SW 1271 (cell line): ENCODE measurements around the gene PLA2G4D.

Experiments used
- DNase-seq, 2 experiments: peaks; one replicate each; lab custom pipeline; 2025; lab: John Stamatoyannopoulos, UW

PLA2G4D gene

DNA sequence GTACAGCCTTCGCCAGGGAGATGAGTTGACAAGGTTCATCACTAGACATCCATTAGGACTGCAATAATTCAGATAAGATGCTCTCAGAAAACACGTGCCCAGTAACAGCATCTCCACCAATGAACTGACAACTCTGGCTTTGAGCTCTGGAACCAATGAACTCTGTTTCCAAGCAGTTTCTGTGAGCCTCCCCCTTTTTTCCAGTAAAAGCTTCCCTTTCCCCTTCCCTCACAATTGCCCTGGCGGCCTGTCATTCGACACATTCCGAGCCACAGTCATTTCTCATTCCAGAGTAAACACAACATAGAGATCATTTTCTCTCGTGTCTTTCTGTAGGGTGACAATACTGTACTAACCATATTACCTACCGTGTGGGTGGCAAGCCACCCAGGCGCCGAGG lies 3.6 kb downstream of the PLA2G4D start:
- DNase-seq, result no peak

DNA sequence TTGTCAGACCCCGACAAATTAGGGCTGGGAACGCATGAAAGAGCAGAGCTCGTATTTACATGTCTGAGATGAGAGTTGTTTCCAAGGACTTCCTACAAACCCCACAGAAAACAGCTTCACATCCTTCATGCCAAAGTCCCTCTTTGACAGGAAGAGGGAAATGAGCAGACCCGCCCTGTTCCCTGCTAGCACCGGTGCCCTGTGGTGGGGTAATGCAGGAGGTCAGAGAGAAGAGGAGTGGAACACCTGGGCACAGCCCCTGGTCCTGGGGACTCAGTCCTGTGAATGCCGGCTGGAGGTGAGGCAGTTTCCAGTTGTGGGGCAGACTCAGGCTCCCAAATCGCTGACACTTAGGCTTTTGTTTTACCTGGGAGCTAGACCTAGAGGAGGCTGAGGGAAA lies 4.0 kb downstream of the PLA2G4D start:
- DNase-seq, result no peak

DNA sequence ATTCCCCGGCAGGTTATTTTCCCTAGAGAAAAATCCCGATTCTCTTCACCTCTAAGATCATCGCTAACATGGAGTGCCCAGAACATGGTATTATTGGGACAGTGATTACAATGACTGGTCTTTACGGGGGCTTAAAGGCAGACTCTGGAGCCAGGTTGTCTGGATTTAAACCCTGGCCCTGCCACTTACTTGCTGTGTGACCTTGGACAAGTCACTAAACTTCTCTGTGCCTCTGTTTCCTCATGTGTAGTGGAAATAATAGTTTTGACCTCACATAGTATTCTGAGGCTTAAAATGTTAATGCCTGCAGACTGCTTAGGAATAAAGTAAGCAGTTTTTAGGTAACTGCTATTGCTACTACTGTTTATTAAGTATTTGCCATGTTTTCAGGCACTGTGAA lies 4.4 kb downstream of the PLA2G4D start:
- DNase-seq, result no peak

DNA sequence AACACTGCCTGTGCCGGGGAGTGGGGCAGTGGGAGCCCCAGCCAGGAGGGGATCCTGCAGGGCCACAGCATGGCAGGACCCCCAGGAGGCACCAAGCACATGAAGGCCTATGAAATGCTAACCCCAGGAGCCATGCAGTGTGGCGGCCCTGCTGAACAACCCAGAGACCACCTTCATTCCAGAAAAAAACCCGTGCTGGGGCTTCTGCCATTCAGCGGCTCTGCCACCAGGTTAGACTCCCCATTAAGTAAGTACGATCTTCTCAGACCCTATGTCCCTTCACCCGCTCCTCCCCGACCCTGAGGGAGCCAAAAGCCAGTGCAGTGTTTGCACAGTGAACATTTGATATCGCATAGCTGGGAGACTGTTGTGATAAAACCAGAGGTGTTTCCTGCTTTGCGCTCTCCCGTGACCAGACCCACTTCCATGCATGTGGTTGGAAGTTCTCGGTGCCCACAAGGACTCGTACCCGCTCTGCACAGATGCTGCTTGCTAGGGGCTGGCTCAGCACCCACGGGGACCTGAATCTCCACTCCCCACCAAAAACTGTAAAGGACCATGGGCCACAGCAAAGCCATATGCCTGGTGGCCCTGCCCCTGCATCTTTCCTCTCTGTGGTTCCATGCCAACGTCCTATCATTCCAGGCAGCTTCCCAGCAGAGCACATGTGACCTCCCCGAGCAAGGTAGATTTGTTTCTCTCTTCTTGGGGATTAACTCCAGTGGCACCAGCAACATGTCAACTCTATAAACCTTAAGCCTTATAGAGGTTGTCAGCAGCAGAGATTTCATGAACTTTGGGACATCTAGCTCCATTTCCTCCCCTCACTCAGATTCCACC lies 5.3 kb downstream of the PLA2G4D start:
- DNase-seq, result no peak

DNA sequence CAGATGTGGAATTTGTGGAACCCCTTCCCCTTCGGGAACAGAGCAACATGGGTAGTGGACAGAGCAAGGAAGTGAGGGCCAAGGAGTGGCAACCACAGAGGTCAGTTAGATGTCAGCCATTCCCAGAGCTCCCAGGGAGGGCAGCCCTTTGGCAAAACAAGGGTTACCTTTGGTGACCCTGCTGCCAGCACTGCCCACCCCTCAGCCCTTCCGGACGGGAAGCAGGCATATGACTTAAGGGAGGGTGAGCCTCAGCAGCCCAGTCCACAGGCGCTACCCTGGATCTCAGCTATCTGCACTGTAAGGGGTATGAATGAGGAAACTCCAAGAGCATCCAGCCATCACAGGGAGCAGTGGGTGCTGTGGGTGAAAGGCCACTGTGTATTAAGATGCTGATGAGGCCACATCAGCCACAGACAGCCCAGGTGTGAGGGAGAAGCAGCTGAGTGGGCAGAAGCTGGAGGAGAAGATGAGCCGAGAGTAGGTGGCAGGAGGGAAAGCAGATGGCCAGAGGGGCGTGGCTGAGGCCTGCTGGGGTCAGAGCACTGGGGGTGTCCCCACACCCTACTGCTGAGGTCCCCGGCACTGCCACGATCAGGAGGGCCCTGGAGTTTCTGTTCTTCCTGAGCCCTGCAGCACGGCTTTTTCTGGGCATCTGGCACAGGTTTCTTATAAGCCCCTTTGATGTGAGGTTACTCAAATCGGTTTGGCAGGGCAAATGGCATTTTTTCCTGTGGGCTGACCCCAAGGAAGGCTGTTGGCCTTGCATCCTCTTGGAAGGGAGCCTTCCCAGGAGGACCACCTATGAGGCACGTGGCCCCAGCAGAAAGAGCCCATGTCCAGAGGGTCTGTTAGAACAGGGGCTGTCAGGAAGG lies 6.2 kb downstream of the PLA2G4D start:
- DNase-seq, result no peak

DNA sequence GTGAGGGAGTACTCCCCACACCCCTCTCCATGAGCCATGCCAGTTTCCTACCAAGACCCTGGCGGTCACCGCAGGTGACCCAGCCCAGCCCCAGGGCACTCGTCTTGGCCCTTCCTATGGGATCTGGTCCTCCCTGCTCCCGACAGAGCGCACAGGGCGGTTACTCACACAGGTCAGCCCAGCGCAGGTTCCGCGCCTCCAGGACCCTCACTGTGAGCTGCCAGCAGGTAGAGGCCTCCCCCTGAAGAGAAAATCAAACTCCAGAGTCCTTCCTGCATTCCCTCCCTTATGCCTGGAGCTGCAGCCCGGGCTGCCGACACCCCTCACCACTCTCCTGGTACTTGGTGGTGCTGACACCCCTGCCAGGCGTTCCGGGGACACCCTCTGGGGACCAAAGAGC lies 6.9 kb downstream of the PLA2G4D start:
- DNase-seq, result no peak

DNA sequence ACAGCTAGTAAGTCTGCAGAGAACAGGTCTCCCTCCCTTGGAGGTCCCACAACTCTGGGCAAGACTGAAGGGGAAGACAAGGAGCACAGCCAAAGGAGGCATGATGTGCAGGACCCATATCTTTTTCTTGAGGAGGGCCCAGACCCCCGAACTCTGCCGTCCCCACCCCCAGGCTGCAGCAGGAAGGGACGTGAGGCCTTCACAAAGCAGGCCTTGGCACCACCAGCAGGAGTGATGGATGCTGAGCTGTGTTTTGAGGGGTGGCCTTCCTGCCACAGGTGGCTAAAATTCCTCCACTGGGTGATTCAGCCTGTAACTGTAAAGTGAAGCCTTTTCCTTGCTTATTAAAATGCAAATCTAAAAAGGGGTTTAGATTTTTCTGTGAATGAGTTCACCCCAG lies 8.6 kb downstream of the PLA2G4D start:
- no peak for DNase-seq

DNA sequence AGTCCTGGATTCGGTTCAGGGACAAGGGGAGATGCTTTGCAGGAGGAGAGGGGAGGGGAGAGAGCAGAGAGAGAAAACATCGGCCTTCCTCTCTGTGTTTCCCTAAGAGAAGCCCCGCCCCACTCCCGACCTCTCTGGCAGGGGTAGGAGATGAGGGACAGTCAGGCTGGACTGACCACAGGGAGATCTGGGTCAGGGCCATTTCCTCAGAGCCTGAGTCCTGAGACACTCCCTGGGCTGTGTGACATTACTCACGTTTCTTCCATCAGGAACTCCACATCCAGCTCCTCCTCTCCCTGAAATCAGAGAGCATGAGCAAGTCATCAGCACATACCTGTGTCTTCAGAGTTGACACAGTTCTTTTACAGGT lies 9.1 kb downstream of the PLA2G4D start:
- DNase-seq, result no peak

DNA sequence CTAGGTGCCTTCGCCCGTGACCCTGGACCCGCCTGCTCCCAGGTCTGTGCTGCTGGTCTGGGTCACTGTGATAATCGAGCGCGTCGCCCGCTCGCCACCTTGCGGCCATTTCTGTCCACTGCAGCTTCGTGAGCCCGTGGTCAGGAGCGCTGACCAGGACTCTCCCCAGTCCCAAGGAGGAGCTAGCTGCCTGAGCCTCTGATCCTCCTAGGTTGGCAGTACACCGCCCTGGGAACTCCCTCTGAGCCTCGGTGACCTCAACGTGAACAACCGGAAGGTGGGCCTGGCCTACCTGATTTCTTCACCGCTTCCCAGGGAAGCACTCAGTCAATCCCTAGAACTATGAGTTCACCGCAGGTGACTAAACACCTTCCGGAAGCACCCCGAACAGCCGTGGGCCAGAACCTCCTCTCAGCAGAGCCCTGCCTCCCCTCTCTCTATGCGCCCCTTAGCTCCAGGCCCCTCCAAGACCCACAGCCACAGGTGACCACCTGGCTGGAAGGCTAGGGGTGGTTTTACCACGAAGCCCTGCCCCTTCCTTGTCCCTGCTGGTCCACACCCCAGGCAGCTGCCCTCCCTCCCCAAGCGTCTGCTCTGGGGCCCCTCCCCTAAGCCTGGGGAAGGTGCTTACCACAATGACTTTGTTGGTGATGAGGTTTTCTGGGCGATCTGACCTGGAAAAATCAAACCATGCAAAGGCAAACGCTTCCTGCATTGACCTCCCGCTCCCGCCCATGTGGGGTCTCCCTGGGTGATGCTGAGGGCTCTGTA lies 9.7 kb downstream of the PLA2G4D start:
- peak in 1 of 2 experiments; percentile 25 for DNase-seq

DNA sequence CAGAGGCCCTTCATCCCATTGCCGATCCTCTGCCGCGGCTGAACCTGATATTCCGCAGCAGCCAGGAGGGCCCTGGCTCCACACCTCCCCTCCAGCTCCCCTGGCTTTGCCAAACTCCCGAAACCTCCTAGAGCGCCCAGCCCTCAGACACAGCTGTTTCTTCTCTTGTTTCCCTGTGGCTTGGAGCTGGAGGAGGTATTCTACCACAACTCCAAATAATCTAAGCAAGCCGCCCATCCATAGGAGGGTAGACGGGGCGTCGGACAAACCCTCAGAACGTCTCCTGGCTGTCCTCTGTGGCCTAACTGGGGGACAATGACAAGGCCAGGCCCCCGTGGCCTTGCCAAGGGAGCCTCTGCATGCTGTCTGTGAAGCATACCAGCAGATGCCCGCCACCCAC lies 10.4 kb downstream of the PLA2G4D start:
- DNase-seq, result no peak

DNA sequence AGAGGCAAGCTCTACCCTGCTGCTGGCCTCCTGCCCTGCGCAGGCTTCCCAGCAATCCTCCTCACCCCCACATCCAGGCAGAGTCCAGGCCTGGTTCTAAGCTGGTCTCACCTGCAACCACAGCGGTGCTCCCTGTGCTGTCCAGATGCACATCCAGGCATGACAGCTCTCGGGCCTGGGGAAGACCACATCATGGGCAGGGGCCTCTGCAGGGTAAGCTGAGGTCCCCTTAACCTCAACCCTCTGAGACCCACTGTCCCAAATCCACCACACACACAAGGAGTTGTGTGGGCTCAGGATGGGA lies 10.8 kb downstream of the PLA2G4D start:
- no peak for DNase-seq

DNA sequence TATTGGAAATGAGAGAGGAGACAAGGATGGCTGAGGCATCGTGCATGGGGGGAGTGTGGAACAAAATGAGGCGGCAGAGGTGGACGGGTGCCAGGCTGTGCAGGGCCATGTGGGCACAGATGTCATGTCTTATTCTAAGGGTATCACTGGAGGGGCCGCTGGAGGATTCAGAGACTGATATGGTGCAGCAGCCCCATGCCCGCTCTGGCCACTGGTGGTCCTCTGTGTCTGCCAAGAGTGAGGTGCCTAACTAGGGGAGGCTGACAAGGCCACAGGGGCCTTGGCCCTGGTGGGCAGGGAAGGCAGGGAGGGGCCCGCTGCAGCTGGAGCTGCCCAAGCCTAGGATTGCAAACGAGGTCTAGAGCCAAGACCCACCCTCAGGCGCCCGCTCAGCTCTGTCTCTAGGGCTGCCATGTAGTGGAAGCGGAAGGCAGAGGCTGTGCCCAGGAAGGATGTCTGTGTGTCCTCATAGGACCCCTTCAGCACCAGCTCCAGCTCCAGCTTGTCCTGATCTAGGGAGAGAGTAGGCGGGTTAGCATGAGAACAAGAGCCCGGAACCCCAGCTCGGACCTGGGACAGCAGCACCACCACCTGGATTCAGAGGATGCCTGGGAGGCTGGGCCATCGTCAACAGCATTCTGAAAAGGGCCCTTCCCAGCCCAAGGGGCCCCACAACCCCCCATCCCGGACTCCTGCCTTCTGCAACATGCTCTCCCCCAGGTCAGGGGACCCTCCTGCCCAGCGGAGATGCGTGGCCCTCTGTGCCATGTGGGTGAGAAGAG lies 11.3 kb downstream of the PLA2G4D start:
- no peak for DNase-seq

DNA sequence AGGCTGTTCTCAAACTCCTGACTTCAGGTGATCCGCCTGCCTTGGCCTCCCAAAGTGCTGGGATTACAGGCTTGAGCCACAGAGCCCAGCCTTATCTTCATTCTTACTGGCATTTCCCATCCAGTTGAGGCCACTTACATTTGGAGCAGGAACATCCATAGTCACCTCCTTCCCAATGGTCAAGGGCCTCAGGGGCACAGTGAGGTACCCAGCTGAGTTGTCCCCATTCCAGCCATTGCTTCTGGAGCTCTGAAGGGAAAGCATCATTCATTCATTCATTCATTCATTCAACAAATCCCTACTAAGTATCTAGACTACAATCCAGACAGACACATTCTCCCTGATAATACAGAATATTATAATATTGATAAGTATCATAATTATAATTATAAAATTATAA lies 12.2 kb downstream of the PLA2G4D start:
- no peak for DNase-seq

DNA sequence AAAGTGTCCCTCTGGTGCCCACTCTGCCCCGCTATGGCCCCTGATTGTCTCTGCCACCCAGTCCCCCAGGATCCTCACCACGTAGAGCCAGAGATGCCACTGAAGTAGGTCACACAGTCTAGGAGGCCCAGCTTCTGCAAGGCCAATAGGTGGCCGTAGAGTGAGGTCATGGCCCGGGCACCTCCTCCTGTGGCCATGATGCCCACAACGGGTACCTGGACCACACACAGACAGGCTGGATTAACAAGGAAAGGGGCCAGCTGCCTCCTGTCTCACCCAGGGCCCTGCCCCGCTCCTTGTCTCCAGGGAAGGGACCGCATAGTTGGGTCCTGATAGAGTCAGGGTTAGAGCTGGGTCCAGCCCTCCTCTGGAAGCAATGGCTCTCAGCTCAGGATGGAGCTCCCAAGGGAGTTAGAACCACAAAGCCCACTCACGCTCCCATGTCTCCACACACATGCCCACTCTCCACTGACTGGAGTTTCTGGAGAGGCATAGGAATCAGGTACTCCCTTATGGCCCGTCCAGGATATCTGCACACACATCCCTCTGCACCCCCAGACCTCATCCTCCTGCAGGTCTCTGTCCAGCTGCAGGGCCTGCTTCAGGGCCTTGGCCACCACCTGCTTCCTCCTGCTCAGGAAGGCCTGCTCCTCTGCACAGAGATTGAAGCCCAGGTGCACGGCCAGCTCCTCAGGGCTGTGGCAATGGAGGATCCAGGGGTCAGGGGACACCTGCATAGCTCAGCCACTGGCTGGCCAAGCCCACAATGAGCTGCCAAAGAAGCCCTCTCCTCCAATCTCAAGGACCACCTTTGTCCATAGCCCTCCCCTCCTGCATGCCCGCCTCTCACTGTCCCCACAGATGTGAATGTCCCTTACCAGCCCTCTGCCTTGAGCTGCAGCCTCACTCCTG lies 13.2 kb downstream of the PLA2G4D start:
- DNase-seq, result no peak

DNA sequence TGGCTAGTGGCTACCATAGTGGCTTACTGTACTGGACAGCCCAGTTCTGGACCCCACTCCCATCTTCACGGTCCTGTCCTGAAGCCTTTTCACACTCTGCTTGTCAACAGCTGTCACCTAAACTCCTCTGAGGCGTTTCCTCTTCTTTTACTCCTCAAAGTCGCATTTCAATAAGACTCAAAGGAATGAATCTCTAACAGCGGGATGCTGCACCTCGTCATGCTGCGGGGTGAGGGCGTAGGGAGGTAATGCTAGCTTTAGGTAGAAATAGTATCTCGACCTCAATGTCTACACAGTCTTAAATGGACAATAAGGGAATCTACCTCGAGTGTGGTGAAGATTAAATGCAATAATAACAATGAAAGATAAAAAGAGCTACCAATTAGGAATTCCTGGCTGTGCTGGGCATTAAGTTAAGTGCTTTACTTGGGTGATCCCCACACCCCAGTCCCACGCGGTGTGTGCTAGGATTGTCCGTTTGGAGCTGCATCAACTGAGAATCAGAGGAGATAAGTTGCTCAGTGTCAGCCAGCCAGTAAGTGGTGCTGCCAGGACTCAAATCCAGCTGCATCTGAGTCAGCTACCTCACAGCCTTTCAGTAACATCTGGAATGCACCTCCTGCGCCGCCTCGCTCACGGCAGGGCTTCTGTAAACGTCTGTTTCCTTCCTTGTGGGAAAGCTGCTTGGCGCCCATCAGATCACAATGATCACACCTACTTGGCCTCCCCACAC lies 14.0 kb downstream of the PLA2G4D start:
- DNase-seq, result no peak

DNA sequence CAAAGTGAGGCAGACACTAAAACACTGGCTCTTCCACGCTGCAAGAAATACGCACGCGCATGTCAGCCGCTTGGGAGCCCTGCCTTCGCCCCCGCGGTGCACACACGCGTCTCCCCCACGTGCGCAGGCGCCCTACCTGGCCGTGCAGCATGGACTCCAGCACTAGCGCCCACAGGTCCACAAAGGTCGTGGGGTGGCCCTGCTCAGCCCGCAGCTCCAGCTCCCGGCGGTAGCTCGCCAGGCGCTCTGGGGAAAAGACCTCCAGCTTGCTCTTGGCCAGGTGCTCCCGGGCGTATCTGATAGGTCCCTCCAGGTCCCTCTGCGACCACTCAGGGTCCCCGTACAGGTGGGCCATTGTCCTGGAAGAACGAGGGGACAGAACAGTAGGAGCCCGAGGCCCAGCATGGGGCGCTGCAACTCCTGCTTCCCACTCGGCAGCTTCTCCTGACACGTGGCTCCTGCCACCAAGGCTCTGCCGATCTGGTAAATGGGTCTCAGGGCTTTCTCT lies 14.9 kb downstream of the PLA2G4D start:
- DNase-seq, result no peak

DNA sequence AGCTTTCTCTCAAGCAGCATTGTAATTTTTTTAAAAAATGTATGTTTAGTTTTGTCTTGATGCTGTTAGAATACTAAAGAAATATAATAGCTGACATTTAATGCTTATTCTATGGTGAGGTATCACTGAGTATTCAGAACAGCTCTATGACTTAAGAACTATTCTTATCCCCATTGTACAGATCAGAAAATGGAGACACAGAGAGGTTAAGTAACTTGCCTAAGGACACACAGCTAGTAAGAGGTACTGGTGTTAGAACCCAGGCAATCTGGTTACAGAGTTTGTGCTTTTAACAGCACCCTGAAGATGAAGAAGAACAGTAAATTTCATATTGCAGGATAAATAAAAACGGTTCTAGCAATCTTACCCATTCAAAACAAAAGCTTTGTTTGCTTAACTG lies 15.5 kb downstream of the PLA2G4D start:
- no peak for DNase-seq

DNA sequence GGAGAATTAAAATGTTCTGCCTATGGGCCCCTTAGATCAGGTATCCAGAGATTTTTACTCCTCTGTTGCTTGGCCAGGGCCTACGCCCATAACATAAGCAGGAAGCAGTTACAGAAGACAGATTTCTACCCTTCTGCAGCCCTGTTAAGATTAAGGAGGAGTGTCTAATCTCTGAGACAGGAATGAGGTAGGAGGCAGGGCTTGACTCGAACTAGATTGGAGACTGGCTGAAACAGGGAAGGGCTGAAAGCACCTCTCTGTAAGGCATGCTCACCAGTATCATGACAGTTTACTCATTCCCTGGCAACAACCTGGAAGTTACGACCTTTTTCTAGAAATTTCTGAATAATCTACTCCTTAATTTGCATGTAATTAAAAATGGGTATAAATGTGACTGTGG lies 16.7 kb downstream of the PLA2G4D start:
- no peak for DNase-seq

DNA sequence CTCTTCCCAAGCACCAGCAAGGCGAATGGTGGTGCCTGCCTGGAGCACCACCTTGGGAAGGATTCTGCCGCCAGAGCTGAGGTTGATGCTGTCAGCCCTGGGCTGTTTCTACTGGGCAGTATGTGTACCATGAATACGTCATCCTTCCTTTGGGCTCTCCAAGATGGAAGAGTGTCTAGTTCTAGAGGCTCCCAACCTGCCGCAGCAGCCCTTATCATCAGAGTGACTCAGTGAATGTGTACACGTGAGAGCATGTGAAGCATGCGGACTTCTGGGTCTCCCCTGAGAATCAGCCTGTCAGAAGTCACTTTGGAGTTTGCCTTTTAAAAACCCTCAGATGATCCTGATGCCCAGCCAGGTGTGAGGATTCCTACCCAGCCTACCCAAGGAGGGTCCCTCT lies 20.9 kb downstream of the PLA2G4D start:
- no peak for DNase-seq

DNA sequence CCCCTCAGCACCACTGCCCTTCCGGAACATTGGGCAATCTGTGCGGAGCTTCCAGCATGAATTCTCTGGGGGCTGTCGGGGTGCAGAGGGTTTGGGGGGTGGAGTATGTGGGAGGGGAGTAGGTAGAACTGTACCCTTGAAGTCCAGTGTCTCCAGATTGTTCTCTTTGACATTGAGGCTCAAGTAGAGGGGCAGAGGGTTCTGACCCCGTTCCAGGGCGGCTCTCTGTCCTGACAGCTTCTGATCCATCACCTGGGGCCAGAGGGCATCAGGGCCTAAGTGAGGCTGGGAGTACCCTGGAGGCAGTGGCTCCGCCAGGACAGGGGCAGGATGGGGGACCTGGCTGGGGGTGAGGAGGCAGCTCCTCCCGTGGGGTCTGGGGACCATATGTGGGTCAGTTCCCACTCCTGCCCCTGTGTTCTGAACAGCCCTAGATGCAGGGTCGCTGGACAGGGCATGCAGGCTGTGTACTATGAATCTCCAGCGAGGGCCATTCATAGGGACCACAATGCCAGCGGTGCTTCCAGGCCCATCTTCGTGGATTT lies 22.1 kb downstream of the PLA2G4D start:
- no peak for DNase-seq
